ENCODE results near the gene AADAC.
"Not testable (repeated sequence)": the region's sequence is repeated elsewhere in the genome, so short reads cannot be mapped to it uniquely, and the experiment has no call there.

The AADAC gene

GRCh38 chr3:151800431-151800830 lies 13.5 kb upstream of the AADAC start:
- no peak for DNase-seq

GRCh38 chr3:151804267-151804666 lies 9.6 kb upstream of the AADAC start:
- DNase-seq, result no peak

GRCh38 chr3:151806838-151807237 lies 7.1 kb upstream of the AADAC start:
- DNase-seq, result no peak

GRCh38 chr3:151808926-151809325 lies 5.0 kb upstream of the AADAC start:
- DNase-seq, result peak in 1 of 2 experiments; percentile 12

GRCh38 chr3:151811474-151811873 lies 2.4 kb upstream of the AADAC start:
- DNase-seq, result no peak

- no peak for DNase-seq
Observed at GRCh38 chr3:151814588-151814987, 672 bp downstream of the AADAC start.

- peak; percentile 17 to 52 for DNase-seq
Observed at GRCh38 chr3:151816091-151816604, 2.2 kb downstream of the AADAC start.

GRCh38 chr3:151817473-151817872 lies 3.6 kb downstream of the AADAC start:
- no peak for DNase-seq

- no peak for DNase-seq
Observed at GRCh38 chr3:151818361-151818760, 4.4 kb downstream of the AADAC start.

GRCh38 chr3:151819910-151820309 lies 6.0 kb downstream of the AADAC start:
- DNase-seq, result no peak

GRCh38 chr3:151827816-151828215 lies 13.9 kb downstream of the AADAC start:
- DNase-seq, result no peak

- no peak for DNase-seq
Observed at GRCh38 chr3:151835751-151836525, 22.0 kb downstream of the AADAC start.

GRCh38 chr3:151837057-151837456 lies 23.1 kb downstream of the AADAC start:
- peak in 1 of 2 experiments; percentile 9 for DNase-seq

- DNase-seq, result peak; percentile 88 to 96
Observed at GRCh38 chr3:151838574-151839312, 24.8 kb downstream of the AADAC start.

- peak in 1 of 2 experiments; percentile 58 for DNase-seq
Observed at GRCh38 chr3:151839313-151839631, 25.4 kb downstream of the AADAC start.

- DNase-seq, result no peak
Observed at GRCh38 chr3:151841801-151842200, 27.9 kb downstream of the AADAC start.

GRCh38 chr3:151843275-151843674 lies 29.4 kb downstream of the AADAC start:
- peak in 1 of 2 experiments; percentile 6 for DNase-seq

GRCh38 chr3:151845306-151845905 lies 31.5 kb downstream of the AADAC start:
- DNase-seq, result no peak

GRCh38 chr3:151850065-151850464 lies 36.1 kb downstream of the AADAC start:
- DNase-seq, result not testable (repeated sequence)

- DNase-seq, result no peak
Observed at GRCh38 chr3:151852074-151852811, 38.3 kb downstream of the AADAC start.

- no peak for DNase-seq
Observed at GRCh38 chr3:151856118-151856517, 42.2 kb downstream of the AADAC start.

- DNase-seq, result no peak
Observed at GRCh38 chr3:151856641-151857040, 42.7 kb downstream of the AADAC start.

GRCh38 chr3:151859233-151859673 lies 45.3 kb downstream of the AADAC start:
- peak in 1 of 2 experiments; percentile 7 for DNase-seq
